Raji (cell line): ENCODE results near the gene RYK.

ENCODE experiments used
- POLR2A ChIP-seq: IDR thresholded peaks from 2 replicates; pipeline ENCODE4 v1.6.1; 2011; ENCODE audit warnings: low read depth, low read length, control low read depth; ENCODE audit not compliant: insufficient read depth

RYK gene

DNA sequence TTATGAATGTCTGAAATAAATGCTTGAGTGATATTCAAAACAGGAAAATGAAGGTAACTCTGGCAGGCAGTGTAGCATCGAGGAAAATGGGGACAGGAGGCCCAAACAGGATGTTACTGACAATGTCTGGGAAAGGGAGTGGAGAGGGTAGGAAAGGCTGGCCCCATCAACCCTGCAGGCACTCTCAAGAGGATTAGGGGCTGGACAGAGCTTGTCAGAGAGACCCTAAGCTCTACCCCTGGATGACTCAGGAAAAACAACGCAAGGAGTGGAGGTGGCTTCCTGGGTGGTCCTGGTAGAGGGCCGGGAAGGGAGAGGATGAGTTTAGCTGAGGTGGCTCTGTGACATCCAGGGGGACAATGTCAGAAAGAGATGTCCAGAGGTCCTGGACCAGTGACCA lies 106.0 kb downstream of the RYK start:
- TF ChIP-seq POLR2A, result no peak

DNA sequence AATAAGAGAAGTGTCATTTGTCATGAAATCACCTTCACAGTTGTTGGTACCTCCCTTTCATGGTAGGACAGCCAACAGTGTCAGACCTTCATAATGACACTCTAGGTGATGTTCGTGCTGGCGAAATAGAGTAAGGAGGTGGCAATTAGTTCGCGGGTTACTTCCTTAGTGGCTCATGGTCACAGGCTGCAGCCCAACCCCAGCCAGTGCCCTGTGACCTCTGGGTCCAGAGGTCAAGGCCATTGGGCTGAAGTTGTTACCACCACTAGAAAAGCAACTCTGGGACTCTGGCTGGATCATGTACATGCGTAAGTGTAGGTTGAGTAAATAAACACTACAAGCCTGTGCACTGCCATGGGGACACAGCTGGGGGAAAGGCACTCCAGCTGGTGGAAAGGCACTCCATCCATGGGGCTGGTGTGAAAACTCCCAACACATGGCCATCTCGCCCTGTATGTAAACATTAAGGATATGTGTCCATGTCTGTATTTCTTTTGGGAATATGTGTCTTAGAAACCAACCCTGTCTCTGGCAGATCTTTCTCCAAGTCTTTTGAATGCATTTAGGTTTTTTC lies 106.7 kb downstream of the RYK start:
- TF ChIP-seq POLR2A, result no peak

GRCh38 chr3:134136604-134137003 lies 114.1 kb downstream of the RYK start:
- no peak for TF ChIP-seq POLR2A

GRCh38 chr3:134134698-134135415 lies 115.8 kb downstream of the RYK start:
- no peak for TF ChIP-seq POLR2A

- TF ChIP-seq POLR2A, result no peak
These were observed 116.4 kb downstream of the RYK start for GRCh38 chr3:134134240-134134639.

DNA sequence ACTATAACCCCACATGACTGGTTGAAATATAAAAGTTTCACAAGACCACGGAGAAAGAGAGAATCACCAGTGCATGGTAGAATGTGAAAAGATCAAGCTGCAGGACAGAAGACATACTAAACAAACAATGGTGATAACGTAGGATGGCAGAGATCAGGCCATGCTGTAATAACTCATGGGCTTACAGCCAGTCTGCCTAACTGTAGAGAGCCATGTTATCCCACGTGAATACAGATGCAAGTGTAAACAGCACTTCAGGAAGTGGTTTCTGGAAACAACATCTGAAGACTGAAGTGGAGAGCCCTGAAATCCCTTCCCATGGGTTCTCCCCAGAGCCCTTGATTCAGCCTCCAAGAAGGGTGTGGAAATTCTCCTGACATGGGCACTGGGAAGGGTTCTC lies 117.7 kb downstream of the RYK start:
- TF ChIP-seq POLR2A, result no peak

DNA sequence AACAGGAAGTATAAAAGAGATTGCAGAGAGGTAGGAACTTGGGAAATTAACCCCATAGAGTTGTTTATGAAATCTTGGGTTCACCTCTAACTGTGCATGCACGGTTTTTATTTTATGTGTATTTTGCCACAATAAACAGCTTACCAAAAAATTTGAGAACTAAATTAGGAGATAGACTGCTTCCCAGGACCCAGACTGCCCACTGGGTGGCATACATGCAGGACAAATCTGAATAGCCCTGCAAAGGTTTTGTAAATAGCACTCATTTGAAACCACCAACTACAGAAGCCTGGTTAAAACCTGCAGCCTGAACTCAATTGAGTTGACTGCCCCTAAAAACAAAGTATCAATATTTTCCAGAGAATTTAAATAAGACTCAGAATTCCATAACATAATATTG lies 124.5 kb downstream of the RYK start:
- TF ChIP-seq POLR2A, result no peak

- TF ChIP-seq POLR2A, result no peak
These were observed 135.9 kb downstream of the RYK start for GRCh38 chr3:134114726-134115125.

DNA sequence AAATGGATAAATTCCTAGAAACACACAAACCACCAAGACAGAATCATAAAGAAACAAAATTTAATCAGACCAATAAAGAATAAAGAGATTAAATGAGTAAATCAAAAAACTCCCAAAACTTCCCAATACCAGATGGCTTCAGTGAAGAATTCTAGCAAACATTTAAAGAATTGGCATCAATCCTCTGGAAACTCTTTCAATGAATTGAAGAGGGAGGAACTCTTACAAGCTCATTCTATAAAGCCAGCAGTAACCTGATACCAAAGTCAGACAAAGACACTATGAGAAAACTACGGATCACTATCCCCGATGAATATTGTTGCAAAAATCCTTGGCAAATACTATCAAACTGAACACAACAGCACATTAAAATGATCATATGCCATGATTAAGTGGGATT lies 139.0 kb downstream of the RYK start:
- no peak for TF ChIP-seq POLR2A

GRCh38 chr3:134110963-134111362 lies 139.7 kb downstream of the RYK start:
- no peak for TF ChIP-seq POLR2A
